Activated CD4-positive, alpha-beta T cell treated with anti-CD3 and anti-CD28 coated beads, Interleukin-2, amount 50 U/mL, for 48 hours (primary cell): ENCODE results near the gene MC1R.
A peak's percentile ranks its signal among the peaks of the same experiment; 100 is the strongest.

Experiments
- DNase-seq, 2 experiments: peaks; one replicate each; pipeline ENCODE4 v3.0.0-alpha.2; 2020

Gene MC1R

DNA sequence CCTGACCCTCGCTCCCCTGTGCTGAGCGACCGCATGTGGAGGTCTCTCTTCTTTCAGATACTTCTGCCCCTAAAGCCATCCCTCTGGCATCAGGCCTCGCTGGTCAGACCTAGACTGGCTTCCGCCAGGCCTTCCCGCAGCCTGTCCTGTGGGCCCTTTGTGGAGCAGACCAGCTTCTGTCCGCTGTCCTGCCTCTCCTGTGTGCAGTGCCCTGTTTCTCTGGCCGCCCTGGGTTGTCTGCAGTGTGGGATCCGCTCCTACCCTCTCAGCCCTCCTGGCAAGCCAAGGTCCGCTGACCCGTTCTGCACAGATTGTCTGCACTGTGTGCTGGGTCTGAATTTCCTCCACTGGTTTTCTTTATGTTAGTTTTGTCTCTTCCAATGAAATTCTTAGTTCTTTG, 21.5 kb upstream of the MC1R start:
- DNase-seq: no peak

DNA sequence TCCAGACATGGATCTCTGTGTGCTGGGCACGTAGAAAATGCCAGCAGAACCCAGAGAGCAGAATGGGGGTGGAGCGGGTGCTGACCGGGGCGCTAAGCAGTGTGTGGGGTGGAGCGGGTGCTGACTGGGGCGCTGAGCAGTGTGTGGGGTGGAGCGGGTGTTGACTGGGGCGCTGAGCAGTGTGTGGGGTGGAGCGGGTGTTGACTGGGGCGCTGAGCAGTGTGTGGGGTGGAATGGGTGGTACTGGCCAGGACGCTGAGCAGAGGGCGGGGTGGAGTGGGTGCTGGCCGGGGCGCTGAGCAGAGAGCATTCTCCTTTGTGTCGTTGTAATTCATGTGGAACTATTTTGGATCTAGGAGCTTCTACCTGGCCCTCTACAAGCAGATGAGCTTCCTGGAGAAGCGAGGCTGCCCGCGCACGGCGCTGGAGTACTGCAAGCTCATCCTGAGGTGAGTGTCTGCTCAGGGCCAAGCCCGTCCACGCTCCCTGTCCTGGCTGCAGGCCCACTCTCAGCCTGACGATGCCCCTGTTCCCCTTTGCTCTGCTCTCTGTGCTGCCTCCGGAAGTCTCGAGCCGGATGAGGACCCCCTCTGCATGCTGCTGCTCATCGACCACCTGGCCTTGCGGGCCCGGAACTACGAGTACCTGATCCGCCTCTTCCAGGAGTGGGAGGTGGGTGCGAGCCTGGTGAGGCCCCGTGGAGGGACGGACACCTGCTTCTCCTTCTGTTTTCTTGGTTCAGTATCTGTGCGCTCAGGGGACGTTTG, 20.3 kb upstream of the MC1R start:
- no peak for DNase-seq

GRCh38 chr16:89899879-89900481, 18.7 kb upstream of the MC1R start:
- DNase-seq: no peak

DNA sequence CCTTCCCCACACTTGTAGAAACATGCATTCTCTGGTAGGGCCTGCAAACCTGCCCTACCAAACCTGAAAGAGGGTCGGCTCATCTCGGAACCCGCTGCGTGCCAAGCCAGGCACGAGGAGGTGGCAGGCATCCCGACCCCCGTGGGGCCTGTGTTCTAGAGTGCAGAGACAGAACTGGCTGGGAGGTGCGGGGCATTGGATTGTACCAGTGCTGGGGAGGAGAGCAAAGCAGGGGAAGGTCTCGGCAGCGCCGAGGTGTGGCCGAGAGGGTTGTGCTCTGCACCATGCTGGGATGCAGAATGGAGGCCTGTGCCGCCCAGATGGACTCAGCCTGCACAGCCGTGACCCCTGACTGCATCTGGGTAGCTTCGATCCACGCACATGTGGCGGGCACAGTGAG, 17.8 kb upstream of the MC1R start:
- no peak for DNase-seq

GRCh38 chr16:89902980-89903379, 15.7 kb upstream of the MC1R start:
- DNase-seq: no peak

GRCh38 chr16:89903908-89904515, 14.7 kb upstream of the MC1R start:
- DNase-seq: no peak

DNA sequence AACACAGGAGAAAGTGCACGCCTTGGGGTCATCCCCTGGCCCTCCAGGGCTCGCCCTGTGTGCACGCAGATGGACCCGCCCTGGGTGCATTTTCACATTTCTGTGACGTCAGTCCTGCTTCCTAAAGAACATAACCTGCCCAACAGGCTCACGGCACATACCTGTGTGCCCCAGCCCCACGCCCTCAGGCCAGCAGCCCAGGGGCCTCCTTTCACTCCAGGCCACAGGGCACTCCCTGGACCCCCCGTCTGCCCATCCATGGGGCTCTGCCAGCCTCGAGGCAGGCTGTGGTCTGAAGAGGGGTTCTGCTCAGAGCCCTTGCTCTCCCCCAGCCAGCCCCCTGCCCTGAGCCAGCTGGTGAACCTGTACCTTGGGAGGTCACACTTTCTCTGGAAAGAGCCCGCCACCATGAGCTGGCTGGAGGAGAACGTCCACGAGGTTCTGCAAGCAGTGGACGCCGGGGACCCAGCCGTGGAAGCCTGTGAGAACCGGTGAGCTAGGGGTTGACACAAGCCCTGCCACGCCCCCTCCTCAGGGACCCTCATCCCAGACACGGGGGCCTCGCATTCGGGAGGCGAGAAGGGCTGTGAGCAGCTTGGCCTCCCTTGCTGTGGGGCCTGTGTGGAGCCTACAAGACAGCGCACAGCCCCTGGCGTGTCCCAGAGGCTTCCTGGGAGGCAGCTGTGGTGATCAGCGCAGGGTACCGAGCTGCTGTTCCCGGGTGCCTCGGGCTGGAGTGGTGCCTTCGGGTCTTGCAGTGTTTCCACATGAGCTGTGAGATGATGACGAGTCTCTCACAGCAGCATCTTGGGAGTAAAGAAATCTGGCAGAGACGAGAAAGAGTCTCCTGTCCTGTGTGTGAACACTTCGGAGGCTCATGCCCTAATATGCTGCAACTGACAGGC, 13.8 kb upstream of the MC1R start:
- DNase-seq: no peak

DNA sequence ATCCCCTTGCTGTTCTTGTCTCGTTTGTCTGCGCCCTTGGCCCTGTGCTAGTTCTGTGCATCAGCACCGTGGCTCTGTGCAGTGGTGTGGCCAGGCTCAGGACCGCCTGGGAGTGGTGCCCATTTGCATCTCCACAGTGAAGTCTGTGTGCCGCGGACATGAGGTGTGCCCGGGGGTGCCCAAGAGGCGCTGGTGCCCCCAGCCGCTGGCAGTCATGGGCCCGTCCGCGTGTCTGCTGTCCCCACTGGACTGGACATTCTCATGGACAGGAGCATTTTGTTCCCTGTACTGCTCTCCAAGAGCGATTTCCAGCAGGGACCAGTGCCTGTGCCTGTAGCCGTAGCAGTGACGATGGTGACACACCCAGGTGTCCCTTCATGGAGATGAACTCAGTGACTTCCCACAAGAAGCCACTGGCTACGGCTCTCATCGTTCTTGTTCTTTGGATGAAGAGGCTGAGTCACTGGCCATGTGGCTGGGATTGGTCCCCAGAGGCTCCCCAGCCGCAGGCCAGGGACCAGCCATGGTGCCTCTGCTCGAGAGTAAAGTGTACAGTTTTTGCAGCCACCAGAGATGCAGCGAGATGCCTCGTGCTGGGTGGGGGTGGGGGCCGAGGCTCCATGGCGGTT, 13.0 kb upstream of the MC1R start:
- no peak for DNase-seq

DNA sequence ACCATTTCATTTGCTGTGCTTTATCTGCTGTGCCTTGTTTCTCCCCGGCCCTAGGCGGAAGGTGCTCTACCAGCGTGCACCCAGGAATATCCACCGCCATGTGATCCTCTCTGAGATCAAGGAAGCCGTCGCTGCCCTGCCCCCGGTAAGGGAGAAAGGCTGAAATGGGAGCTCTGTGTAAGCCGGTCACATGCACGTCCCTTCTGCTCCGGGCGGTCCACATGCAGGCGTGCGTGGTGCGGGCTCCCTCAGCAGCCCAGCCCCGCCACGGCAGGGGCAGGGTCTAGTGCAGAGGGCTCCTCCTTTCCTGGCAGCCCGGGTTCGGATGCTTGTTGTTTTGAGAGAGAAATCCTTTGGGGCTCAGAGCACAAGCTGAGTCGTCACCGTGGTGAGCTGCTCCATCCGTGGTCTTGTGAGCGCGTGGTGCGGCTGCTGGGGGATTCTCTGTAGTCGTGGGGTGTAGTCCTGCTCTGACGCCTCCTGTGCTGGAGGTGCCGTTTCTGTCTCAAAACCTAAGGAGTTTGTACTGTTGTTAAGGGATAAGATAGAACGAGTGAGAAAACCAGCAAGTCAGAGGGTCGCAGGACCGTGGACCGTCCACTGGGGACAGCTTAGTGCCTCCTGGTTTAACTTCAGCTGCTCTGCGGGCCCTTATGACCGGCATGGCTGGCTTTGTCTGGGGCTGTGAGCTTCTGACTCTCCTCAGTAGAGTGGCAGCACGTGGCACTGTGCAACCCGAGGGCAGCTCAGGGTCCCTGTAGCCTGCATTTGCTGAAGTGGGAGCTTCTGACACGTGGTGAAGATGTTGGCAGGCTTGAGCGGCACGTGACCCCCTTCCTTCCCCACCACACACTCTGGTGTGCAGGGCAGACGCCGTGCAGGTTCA, 12.3 kb upstream of the MC1R start:
- DNase-seq: no peak

GRCh38 chr16:89907055-89907814, 11.4 kb upstream of the MC1R start:
- DNase-seq: no peak

DNA sequence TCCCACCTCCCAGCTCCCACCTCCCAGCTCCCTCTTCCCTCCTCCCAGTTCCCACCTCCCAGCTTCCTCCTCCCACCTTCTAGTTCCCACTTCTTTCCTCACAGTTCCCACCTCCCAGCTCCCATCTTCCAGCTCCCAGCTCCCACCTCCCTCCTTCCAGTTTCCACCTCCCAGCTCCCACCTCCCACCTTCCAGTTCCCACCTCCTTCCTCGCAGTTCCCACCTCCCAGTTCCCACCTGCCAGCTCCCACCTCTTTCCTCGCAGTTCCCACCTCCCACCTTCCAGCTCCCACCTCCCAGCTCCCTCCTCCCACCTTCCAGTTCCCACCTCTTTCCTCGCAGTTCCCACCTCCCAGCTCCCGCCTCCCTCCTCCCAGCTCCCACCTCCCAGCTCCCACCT, 10.4 kb upstream of the MC1R start:
- DNase-seq: no peak

GRCh38 chr16:89909777-89910716, 8.6 kb upstream of the MC1R start:
- peak; percentile 76 to 77 for DNase-seq

DNA sequence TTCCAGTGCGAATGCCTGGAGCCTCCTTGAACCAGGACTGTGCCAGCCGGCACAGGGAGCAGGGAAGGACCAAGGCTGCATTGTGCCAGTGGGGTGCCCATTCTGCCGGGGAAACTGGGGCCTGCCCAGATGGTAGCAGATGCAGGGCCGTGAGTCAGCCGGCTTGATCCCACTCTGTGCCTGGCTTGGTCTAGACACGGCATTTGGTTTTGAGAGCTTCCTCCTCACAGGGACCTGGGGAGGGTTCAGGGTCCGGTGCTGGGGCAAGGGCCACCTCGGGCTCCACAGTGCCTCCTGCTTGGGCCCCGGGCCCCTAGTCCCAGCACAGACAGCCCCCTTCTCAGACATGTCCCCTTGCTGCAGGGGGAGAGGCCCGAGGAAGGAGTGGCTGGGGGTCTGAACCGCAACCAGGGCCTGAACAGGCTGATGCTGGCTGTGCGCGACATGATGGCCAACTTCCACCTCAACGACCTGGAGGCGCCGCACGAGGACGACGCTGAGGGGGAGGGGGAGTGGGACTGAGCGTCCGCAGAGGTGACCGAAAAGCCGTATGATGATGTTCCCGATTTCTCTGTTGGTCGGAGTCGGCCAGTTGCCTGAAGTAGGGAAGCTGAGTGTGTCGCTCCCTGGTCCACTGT, 7.8 kb upstream of the MC1R start:
- DNase-seq: no peak

- no peak for DNase-seq
Observed at GRCh38 chr16:89911375-89911774, 7.3 kb upstream of the MC1R start.

GRCh38 chr16:89912143-89912542, 6.5 kb upstream of the MC1R start:
- no peak for DNase-seq

DNA sequence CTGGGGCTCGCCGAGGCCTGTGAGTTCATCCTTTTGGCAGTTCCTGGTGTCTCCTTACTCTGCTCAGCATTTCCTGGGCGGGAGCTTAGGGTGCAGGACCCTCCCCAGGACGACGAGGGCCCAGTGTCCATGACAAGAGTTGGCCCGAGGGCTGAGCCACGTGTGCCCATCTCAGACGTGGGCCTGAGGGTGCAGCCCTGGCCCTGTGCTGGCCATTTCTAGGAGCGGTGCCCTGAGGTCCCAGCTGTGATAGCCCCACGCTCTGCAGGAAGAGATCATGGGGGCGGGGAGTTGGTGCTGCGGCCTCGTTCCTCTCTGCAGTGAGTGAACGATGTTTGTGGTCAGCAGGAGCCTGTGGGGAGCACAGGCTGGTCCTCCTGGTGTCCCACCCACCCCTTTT, 6.0 kb upstream of the MC1R start:
- DNase-seq: no peak

GRCh38 chr16:89913408-89914387, 5.0 kb upstream of the MC1R start:
- DNase-seq: no peak
